Iris pigment epithelial cell (primary cell): ENCODE measurements around the gene TTC28.

Source experiments
- DNase-seq: peaks from one replicate; pipeline ENCODE4 v3.0.0-alpha.2; 2011; ENCODE audit warnings: low read depth

The TTC28 gene

DNA sequence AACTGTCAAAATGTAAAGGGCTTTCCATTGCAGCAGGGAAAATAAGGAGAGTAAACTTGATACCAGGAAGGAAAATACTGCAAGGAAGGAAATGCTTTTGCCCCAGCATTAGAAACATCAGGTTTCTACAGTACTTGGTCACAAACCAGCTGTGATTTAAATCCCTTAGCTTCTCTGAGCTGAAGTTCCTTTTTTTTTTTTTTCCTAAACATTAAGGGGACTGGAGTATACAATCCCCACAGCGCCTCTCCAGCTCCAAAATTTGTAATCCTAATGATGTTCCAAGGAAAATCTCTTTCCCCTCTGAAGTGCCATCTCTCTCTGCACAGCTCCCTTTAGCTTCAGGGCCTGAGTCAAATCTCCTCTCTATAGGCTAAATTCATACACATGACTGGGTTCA is 540.1 kb downstream of the TTC28 start:
- DNase-seq, result no peak

DNA sequence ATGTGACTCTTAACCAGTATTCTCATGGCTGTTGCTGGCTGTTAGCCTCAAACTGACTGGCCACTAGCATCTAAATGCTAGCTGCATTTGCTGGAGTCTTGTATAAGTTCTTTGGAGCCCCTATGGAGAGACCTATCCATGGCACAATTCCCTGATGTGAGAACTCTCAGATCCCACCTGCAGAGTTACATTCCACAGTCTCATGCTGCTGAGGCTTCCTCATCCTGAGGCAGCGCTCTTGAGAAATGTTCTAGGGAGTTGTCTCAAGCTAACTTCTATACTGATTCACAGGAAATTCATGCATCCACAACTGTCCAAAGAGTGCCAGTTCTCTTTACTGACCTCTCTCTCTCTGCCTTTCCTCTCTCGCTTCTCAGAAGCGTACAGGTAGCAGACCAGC is 542.6 kb downstream of the TTC28 start:
- DNase-seq, result peak; percentile 31

DNA sequence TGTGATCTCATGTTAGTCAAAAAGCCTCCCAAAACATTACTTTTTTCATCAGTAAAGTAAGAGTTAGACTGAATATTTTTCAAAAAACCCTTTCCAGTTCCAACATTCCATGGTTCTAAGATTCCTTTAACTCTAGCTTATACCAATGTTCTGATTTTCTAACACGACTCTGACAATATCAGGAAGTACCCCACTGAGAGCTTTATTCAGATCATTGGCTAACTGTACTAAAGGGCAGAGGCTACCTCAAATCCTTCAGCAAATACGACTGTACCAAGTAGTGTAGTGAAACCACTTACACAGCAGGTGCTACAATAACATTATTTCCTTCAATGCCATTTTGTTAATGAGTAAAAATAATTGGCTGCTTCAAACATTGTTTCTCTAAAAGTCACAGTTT is 547.2 kb downstream of the TTC28 start:
- DNase-seq, result no peak

DNA sequence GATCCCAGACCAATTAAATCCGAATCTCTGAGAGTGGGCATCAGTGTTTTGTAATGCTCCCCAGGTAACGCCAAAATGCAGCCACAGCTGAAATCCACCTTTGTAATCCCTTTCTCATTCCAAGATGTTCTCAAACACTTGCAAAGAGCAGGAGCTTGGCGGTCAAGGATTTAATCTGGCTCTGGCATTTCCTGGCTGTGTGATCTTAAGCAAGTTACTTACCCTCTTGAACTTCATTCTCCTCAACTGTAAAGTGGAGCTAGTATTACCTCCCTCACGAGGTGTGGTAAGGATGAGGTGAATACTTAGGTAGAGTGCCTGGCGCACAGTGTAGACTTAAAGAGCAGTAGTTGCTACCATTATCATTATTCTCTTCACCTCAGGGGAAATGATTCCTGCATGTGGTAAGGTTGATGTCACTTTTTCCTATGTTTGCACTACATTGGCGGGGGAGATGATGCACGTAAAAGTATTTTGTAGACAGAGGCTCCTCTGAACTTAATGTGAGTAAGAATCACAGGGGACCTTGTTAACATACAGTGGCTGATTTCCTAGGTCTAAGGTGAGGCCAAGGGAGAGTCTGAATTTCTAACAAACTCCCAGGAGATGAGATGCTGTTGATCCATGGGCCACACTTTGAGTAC is 550.2 kb downstream of the TTC28 start:
- DNase-seq, result peak; percentile 28

DNA sequence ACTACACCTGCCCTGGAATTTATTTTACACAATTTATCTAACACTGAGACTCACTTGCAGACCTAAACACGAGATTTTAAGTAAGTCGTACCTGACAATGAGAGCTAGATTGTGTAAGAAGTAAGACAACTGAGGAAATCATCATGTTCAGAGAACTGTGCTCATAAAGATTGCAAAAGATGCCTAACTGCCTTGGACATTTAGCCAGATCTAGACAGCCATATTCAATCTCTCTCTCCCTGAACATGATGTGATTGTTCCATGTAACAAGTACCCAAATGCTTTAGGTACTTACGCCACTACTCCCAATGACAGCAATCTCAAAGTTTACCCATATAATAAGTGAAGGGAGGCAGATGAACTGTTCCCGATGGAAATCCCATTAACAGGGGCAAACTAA is 550.8 kb downstream of the TTC28 start:
- DNase-seq, result no peak

DNA sequence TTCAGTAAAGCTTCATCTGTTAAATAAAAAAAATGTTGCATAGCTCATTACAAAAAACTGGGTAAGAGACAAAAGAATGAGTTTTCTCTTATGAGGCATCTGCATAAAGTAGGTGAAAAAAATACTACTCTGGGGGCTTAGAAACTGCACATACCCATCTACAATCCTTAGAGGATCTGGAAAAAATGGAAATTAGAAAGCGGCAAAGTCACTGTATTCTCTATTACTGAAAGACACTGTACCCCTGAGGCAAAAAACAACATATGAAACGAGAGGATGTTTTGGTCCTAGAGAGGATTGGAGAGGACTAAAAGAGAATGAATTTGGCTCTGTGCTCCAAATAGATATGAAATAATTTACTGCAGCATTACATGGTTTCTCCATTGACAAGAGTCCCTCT is 553.8 kb downstream of the TTC28 start:
- no peak for DNase-seq

DNA sequence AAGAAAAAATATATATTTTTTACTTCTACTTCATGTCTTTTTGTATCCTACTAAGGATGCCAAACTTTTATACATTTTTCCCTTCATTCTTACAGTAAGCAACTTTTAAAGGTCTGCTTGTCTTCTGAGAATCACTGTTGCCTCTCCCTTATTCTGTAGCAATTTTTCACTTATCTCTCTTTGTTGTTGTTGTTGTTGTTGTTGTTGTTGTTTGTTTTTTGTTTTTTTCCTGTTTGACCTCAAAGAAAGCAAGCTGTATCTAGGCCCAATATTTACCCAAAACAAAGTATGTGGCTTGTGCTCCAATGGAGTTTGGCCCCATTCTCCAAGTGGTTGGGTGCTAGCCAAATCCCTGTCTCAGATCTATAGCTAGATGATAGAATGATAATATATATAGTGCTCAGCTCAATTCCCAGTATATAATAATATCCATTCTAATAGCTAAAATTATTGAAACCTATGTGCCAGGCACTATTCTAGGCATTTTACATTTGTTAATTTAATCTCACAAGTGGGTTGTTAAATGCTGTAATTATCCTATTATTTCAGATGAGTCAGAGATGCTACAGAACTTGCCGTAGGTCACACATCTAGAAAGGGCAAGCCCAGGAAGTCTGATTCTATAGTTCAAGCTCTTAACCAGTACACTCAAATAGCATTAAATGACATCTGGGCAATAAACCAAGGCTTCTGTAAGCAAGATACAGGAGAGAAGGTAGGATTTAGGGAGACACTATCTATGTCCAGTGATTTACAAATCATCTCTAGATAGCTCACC is 555.5 kb downstream of the TTC28 start:
- no peak for DNase-seq

DNA sequence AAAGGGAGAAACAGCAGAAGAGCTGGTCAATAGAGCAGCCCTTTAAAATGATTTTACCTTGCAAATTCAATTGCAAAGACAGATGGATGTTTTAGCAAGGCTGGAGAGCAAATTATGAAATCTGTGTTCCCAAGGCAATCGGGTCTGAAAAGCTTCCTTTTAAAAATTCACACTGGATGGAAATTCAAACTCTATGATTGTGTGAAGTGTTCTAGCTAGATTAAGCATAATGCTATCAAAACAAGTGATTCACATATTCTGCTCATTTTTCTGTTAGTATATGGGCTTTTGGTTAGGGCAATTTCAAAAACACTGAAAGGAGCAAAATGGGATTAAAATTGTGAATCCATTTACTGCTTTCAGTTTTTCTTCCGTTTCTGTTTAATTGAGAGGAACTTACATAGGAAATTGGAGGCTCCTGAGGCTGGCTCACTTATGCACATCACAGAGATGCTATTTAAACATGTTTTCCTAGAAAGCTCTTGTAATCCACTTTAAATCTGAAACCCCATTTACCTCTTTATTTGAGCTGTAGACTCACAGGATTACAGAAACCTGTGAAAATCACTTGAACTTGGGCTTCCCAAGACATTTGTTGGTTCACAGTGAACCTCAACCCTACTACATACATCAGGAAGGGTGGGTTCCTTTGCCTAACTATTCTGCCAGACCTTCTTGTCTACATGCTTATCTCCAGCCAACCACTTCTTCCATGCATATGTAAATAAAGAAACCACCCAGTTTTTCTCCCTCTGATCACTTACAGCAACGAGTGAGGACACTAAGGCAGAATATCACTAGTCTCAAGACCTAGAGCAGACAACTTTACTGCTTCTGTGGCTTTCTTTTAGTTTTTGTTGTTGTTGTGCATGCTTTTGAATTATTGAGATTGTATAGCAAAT is 558.7 kb downstream of the TTC28 start:
- no peak for DNase-seq

DNA sequence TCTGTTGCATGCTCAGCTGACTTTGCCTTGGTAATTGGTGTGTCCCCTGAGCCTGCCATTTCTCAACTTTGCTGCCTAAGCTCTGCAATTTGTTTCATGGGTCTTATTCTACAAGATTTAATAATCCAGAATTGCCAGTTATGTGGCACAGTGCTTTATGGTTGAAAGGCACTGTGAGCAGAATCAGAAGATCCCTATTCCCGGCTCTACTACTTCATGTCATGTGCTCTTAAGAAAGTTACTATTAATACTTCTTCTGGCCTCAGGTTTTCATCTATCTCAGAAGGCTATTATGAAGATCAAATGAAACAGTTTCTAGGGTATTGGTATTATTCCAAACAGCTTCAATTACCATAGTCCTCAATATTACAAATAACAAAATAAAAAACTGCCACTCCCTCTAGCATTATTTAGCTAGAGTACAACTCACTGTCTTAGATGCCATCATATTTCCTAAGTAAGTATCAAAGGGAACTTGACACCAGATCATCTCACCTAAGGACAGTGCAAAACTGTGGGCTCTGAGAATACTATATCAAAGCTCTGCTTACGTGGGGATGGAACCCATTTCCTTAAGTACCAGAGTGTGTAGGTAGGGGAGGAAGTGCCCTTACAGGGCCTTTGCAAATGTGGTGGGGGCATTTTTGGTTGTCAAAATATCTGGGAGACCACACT is 560.5 kb downstream of the TTC28 start:
- DNase-seq, result no peak

DNA sequence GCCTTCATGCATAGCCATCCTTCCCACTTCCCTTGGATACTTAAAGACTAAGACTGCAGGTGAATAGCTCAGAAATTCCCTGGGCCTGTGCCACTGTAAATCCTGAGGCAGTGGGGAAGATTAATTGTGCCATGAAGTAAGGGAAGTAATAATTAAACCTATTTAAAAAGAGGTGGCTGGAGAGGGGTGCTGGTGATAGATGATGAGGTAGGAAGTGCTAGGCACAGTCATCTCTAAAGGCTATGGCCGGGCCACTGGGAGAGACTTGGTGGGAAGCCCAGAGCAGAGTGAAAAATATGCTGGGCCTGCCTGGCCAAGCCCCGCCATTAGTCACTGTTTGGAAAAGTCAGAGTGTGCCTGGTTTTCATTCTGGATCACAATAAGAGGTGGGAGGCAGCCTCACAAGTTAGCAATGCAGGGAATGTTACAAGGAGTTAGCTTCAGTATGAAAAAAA is 563.4 kb downstream of the TTC28 start:
- DNase-seq, result peak; percentile 85

DNA sequence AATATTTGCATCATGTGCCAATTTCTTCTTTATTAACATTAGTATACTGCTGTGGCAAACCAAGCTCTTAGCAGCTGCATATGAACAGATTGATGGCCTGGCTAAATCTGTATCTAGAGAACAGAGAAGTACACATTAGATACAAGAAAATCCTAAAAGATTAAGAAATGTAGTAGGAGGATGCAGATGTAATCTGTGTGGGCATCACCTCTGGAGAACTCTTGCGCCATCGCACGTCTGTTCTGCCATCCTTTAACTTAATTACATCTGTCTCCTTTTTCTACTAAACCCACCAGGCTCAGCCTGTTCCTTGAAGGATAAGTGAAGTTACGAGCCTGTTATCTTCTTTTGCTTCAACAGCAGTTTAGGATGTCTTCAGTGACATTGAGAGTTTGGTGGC is 564.2 kb downstream of the TTC28 start:
- DNase-seq, result no peak

DNA sequence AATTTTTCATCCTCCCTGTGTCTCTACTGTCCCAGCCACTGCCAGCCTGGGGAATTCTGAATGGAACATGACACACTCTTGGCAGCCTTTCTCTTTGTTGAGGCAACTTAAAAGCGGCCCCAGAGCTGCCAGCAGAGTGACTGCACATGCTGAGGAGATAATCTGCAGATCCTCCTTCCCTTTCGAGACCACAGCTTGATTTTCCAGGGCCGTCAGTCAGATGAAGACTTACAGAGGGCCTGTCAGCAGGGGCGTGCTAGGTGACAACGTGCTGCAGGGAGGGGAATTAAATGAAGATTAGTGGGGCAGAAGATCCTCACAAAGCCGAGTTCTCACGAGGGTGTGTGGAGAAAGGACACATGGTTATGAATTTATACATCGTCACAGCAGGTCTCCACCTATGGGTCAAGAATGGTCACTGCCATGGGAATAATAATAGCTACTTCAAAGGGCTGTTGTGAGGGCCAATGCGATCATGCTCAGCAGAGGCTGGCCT is 567.0 kb downstream of the TTC28 start:
- peak; percentile 41 for DNase-seq

DNA sequence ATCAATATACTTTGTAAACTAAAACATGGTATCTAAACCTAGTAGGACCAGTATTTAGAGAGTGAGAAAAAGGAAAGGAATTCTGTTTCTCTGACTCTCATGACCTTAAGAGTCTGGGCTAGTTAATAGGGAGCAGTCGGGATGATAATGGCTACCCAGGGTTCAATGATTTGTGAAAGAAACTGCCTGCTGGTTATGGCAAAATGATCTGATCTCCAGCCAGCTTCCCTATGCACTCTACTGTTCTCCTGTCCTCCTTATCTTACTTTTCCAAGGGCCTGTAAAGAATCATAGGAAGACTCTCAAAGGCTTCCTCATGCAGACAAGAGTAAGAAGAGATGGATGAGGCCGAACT is 567.5 kb downstream of the TTC28 start:
- DNase-seq, result no peak

DNA sequence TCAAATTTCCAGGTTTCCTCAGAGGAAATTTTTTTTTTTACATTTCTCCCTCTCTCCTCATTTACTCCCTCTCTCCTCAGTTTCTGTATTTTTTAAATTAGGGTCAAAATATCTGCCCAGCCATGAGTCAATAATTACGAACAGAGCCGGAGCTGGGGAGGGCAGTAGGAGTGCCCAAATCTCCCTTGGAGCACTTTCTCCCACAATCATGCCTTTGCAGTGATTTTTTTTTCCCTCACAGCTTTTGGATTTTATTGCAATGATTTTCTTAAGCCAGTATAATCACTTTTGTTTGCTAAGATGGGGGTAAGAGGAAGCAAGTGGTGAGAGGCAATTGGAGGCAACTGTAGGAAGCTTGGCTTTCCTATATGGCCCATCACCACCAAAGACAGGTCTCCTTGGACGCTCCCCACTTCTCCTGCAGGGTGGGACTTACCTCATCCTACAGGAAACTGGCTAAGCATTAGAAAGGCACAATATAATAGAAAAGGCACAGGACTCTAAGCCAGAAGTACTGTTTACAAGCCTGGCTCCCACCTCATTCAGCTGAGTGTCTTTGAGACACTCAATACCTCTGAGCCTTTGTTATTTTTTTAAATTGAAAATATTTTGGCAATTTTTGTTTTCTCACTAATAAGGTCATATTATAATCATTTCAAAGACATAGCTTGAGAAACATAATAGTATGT is 568.0 kb downstream of the TTC28 start:
- DNase-seq, result no peak

DNA sequence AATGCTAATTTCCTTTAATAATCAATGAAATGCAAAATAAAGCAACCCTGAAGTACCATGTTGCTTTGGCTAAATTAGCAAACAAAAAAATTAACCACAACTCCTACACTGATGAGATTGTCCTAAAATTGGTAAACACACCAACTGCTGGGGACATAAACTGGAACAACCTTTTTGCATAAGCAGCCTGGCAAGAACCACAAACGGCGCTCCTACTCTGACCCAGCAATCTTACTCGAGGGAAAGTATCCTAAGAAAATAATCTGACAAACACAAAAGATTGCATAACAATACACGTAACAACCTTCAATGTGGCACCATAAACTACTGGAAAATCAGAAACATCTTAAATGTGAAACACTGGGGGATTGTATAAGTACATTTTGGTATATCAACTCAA is 570.8 kb downstream of the TTC28 start:
- peak; percentile 15 for DNase-seq

DNA sequence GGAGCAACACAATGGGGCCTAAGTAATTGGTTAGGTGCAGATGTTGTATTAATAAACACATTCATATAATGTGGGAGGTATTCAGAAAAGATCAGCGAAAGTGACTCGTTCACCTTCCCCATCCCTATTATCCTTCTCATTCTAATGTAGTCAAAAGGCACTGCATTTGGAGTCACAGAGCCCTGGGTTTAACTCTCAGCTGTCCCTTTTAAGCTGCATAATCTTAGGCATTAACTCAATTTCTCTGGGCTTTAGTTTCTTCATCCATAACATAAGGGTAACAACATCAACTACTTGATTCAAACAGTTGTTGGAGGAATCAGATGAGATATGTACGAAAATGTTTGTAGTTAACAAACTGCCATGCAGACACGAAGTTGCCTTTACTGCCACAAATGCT is 573.0 kb downstream of the TTC28 start:
- DNase-seq, result no peak

DNA sequence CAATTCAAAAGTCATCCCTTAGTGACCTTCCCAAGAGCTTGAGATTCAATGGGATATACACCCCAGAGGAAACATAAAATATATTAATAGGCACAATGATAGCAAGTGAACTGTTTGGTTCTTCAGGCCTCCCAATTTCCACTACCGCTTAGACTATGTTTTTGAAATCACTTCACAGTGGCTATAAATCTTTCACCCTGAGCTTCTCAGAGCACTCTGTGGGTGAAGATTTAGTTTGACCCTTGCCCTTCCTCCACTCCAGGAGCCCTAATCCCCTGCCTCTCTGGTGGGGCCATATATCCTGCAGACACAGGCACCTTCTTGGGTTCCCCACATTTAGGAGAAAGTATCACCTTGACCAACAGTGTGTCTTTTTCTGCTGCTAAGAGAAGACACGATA is 573.7 kb downstream of the TTC28 start:
- no peak for DNase-seq

DNA sequence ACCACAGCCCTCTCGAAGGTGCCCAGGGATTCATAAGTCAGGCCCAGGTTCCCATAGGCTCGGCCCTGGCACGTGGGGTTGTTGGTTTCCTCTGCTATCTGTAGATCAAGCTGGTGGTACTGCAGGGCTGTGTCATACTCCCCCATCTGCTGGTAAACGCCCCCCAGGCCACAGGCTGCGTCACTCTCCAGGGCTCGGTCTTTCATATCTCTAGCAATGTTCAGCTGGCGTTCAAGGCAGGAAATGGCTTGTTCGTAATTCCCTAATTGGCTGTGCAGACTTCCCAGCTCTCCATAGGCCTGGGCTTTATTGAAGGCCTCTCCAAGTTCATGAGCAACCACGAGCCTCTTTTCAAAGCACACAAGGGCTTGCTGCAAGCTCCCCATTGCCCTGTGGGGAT is 574.2 kb downstream of the TTC28 start:
- no peak for DNase-seq

DNA sequence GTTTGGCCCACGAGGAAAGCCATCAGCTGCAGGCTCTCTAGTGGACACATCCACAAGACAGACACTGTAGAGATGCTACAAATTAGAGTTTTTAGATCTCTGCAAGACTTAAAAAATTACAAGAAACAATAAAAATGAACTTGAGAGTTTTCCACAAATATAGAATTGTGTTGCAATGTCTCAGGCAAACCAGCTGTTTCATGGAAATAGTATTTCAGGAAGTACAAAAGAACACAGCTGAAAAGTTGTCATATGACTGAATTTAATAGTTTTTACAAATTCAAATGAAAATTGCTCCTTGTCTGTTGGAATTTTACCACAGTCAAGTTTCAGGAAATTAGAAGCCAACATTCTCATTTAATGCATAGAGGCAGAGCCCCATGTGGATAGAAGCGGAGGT is 576.0 kb downstream of the TTC28 start:
- DNase-seq, result no peak

DNA sequence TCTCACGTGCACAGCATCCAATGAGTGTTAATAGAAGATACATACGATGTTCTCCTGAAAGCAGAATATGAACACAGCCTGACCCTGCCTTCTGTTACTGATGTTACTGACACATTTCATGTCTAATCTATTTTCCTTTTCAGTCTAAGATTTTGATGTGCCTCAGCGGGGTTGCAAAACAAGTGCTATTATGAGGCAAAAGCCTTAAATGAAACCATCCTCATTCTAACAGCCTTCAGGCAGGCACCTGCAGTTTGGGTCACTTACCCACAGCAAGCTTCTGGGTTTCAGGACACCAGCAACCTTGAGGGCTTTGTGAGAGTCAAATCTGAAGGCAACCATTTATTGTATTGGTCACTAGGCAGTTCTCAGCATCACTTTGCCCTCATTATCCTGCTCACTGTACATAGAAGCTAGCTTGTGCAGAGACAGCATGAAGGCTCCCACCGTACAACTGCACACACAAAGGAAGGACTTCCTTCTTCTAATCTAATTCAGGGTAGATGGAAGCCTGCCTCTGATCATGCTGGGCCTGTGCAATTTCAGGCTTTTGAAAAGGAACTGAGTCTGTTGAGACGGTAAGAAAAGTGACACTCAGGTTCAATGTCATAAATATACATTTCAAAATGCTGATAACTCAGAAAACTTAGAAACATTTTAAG is 577.4 kb downstream of the TTC28 start:
- no peak for DNase-seq

DNA sequence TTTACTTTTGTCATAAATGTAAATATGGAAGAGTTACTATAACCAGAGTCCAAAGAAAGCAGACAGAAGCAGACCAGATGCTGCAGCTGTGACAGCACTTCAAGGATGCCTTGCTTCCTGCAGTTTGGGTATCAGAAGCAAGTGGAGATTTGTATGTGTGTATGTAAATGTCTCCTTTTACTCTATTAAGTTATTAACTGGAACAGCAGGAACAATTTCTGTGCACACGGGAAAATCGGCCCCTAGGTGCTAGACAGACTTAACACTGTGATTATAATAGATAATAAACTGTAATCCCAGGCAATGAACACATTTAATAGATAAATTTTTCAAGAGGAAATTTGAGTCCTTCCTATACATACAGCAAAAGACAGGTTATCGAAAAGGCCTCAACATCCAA is 582.0 kb downstream of the TTC28 start:
- DNase-seq, result no peak
